GM06990 (cell line): ENCODE data around the gene BSCL2.
"Not testable (repeated sequence)": the region's sequence is repeated elsewhere in the genome, so short reads cannot be mapped to it uniquely, and the experiment has no call there.

Source experiments
- DNase-seq: peaks from one replicate; pipeline ENCODE4 v3.0.0-alpha.2; 2011; ENCODE audit not compliant: insufficient read length; ENCODE audit errors: extremely low read depth
- H3K27me3 ChIP-seq: replicated peaks from 2 replicates; pipeline ENCODE4 v1.6.0; 2011; ENCODE audit warnings: low read length; ENCODE audit not compliant: control insufficient read depth, insufficient read depth
- H3K36me3 ChIP-seq: 2 replicates; pipeline ENCODE4 v1.5.1; 2011; ENCODE audit warnings: low read length; ENCODE audit not compliant: control insufficient read depth, insufficient read depth
- H3K4me3 ChIP-seq: replicated peaks from 2 replicates; pipeline ENCODE4 v1.5.1; 2011; ENCODE audit warnings: low read depth, mild to moderate bottlenecking, control low read depth, low read length
- TF ChIP-seq, protein P1 (sequence below): IDR thresholded peaks from 2 replicates; pipeline ENCODE4 v1.5.1; 2011; ENCODE audit warnings: low read length, control low read depth, mild to moderate bottlenecking, inconsistent platforms; ENCODE audit not compliant: insufficient read depth, poor library complexity, severe bottlenecking

BSCL2 gene

DNA sequence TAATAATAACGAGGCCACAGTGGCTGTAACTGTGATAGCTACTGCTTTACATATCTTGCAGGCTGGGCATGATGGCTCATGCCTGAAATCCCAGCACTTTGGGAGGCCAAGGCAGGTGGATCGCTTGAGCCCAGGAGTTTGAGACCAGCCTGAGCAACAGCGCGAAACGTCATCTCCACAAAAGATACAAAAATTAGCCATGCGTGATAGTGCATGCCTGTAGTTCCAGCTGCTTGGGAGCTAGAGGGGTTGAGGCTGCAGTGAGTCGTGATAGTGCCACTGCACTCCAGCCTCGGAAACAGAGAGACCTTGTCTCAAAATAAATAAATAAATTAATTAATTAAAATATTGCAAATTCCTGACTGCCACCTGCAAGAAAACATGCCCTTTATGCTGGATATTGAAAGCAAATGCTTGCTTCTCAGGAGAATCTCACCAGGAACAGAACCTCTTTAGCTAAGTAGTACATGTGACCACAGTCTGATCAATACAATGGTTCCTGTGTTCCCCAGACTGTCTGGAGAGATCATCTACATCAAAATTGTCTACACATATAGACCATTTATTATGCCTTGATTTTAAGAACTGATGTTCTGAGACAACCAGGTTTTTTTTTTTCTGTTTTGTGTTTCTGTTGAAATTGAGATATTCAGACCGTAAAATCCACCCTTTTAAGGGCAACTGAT lies 40.4 kb upstream of the BSCL2 start:
- TF ChIP-seq, protein P1, sequence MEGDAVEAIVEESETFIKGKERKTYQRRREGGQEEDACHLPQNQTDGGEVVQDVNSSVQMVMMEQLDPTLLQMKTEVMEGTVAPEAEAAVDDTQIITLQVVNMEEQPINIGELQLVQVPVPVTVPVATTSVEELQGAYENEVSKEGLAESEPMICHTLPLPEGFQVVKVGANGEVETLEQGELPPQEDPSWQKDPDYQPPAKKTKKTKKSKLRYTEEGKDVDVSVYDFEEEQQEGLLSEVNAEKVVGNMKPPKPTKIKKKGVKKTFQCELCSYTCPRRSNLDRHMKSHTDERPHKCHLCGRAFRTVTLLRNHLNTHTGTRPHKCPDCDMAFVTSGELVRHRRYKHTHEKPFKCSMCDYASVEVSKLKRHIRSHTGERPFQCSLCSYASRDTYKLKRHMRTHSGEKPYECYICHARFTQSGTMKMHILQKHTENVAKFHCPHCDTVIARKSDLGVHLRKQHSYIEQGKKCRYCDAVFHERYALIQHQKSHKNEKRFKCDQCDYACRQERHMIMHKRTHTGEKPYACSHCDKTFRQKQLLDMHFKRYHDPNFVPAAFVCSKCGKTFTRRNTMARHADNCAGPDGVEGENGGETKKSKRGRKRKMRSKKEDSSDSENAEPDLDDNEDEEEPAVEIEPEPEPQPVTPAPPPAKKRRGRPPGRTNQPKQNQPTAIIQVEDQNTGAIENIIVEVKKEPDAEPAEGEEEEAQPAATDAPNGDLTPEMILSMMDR, result no peak
- no peak for DNase-seq
- peaks cover 3% of the 10 kb centered on the region; the same call in 1 of the 2 replicates for H3K36me3 ChIP-seq
- no peak overlapping the region for H3K4me3 ChIP-seq
- no peaks in the 10 kb centered on the region for H3K27me3 ChIP-seq

DNA sequence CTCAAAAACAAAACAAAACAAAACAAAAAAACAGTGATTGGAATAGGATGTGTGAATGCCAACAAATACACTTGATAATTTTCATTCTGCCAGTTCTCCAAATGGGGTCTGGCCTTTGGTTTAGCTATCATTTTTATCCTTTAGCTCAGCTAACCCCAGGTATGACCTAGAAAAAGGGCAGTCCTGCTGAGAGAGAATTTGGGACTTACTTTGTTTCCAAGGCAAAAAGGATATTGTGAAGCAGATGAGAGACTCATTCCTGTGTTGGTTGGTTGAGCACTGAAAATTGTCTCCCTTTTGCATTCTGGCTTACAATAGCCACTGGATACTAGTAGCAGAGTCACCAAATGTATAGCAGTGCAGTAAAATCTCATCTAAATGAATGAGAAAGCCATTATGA lies 30.0 kb upstream of the BSCL2 start:
- DNase-seq, result no peak
- H3K36me3 ChIP-seq, result peaks cover 10% of the 10 kb centered on the region
- no peak overlapping the region for H3K4me3 ChIP-seq
- H3K27me3 ChIP-seq, result no peaks in the 10 kb centered on the region
- TF ChIP-seq, protein P1, result no peak

DNA sequence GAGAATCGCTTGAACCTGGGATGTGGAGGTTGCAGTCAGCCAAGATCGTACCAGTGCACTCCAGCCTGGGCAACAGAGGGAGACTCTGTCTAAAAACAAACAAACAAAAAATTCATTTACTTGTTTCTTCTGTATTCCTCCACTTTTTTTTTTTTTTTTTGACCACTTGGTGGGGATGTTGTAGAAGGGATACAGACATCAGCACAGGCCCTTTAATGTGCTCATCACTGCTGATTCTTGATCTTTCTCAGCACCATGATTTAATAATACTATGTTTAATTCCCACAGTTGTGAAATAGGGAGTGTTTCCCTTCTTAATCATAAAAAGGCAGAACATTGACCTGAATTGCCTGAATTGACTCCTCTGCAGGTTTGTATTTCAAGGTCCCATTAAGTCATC lies 25.6 kb upstream of the BSCL2 start:
- DNase-seq, result no peak
- H3K4me3 ChIP-seq, result no peak overlapping the region

DNA sequence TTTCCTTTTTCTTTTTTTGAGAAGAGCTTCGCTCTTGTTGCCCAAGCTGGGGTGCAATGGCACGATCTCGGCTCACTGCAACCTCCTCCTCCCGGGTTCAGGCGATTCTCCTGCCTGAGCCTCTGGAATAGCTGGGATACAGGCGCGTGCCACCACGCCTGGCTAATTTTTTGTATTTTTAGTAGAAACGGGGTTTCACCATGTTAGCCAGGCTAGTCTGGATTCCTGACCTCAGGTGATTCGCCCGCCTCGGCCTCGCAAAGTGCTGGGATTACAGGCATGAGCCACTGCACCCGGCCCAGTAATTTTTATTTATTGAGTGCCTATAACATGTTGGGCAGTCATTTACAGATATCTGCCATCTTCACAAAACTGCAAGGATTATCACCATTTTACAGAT lies 22.9 kb upstream of the BSCL2 start:
- H3K4me3 ChIP-seq, result peak overlapping the region; percentile 94
- not testable (repeated sequence) for H3K27me3 ChIP-seq, H3K36me3 ChIP-seq, DNase-seq

More for the DNA sequence above, 25.6 kb upstream of the BSCL2 start:
- Histone ChIP-seq H3K27me3 (no peaks in the 10 kb centered on the region), H3K36me3 (peaks cover 10% of the 10 kb centered on the region)
- TF ChIP-seq, protein P1, result peak; percentile 12

DNA sequence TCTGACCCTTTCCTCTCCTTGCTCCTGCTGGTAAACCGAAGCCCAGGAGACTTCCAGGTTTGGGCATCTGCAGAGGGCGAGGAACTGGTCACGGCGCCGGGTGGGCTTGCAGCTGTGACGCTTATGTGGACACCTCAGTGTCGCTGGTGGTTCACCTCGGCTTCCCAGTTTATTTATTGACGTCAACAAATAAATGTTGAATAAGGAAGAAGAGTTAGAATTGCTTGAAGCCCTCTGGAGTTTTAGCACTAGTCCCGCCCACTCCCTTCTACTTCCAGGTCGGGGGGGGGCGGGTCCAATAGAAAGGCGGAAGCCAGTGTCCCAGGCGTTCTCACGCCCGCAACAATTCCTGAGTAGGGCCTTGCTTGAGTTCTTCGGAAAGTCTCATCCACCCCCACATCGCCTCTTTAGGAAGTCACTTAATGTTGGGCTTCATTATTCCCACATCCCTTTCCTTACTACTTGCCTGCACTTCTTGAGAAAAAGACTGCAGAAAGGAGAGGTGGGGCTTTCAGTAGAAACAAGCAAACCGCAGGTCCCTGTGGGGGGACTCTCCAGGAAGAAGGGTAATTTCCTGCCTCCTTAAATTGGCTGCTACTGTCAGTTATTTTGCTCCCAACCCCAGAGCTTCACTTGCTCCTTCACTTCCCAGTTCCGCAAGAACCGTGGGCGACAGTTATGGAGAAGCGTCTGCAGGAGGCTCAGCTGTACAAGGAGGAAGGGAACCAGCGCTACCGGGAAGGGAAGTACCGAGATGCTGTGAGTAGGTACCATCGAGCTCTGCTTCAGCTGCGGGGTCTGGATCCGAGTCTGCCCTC lies 21.2 kb upstream of the BSCL2 start, which contains the start of gene TTC9C:
Gene TTC9C (plus strand): TSS at position 316 of the 818 bp plus-strand sequence. CDS start 363 bp downstream, at position 679.
- TF ChIP-seq, protein P1, result no peak
- peaks cover 6% of the 10 kb centered on the region for H3K36me3 ChIP-seq
- H3K4me3 ChIP-seq, result peak within 1 kb of the TSS; percentile 94
- H3K27me3 ChIP-seq, result no peaks in the 10 kb centered on the region
- peak; percentile 86 for DNase-seq

DNA sequence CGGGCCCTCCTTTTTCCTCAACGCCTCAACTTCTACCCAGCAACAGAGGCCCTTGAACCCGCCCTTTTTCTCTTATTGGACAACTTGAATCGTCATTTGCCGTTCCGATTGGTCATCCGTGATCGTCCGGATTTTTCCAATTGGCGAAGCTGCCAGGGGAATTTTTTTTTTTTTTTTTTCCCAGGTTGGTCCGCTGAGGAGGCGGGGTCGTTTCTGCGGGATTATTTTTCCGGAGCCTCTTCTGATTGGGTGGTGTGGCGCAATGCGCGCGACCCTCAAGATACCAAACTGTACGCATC lies 20.6 kb upstream of the BSCL2 start:
- Histone ChIP-seq H3K4me3 (peak overlapping the region; percentile 94), H3K36me3 (peaks cover 8% of the 10 kb centered on the region), H3K27me3 (no peaks in the 10 kb centered on the region)
- no peak for DNase-seq
- TF ChIP-seq, protein P1, result no peak
